Endothelial cell (in vitro differentiated cells): ENCODE results near the gene CRB2. TPM values are rescaled to one million over a fixed set of nuclear protein-coding genes. Genes with fewer than 3 reads are reported as not detected.
A peak's percentile ranks its signal among the peaks of the same experiment; 100 is the strongest.

Experiments
- DNase-seq: peaks from one replicate; pipeline ENCODE4 v3.0.0; 2021; ENCODE audit warnings: low spot score
- H3K27ac Mint-ChIP-seq: one replicate; pipeline ENCODE4 v1.8.0; 2021; ENCODE audit warnings: mixed read lengths, inconsistent platforms; ENCODE audit not compliant: unreplicated experiment
- H3K27me3 Mint-ChIP-seq: one replicate; pipeline ENCODE4 v1.8.0; 2021; ENCODE audit warnings: mild to moderate bottlenecking, moderate library complexity, mixed read lengths, inconsistent platforms; ENCODE audit not compliant: unreplicated experiment
- H3K36me3 Mint-ChIP-seq: one replicate; pipeline ENCODE4 v1.8.0; 2021; ENCODE audit warnings: mild to moderate bottlenecking, low read depth, mixed read lengths, inconsistent platforms; ENCODE audit not compliant: unreplicated experiment
- H3K4me1 Mint-ChIP-seq: one replicate; pipeline ENCODE4 v1.8.0; 2021; ENCODE audit warnings: mild to moderate bottlenecking, mixed read lengths, inconsistent platforms; ENCODE audit not compliant: unreplicated experiment
- H3K4me3 Mint-ChIP-seq: one replicate; pipeline ENCODE4 v1.8.0; 2021; ENCODE audit warnings: mild to moderate bottlenecking, mixed read lengths, inconsistent platforms; ENCODE audit not compliant: unreplicated experiment
- H3K9me3 Mint-ChIP-seq: one replicate; pipeline ENCODE4 v1.8.0; 2021; ENCODE audit warnings: mixed read lengths, inconsistent platforms; ENCODE audit not compliant: unreplicated experiment
- CTCF ChIP-seq: fragments of 200-600 bp; sonication (generic); IDR thresholded peaks from one replicate; pipeline ENCODE4 v1.5.0; 2021; ENCODE audit warnings: antibody characterized with exemption; ENCODE audit not compliant: unreplicated experiment
- total RNA-seq: library from RNA; stranded (reverse); fragmentation: NEBNext Ultra II Directional; extraction: Animal tissue kit (Norgen Biotek cat#: 25700); gene quantifications from one replicate; pipeline ENCODE4 v1.2.1, GENCODE V29; 2021; ENCODE audit not compliant: unreplicated experiment

Gene CRB2
- total RNA-seq, 1 donor from 2014 or later = 0.18 TPM

GRCh38 chr9:123358181-123358905 lies 2.3 kb downstream of the CRB2 start:
- Mint-ChIP-seq H3K4me3 (no peak overlapping the region), H3K27me3 (peaks cover 14% of the 10 kb centered on the region), H3K36me3 (no peaks in the 10 kb centered on the region), H3K9me3 (no peaks in the 10 kb centered on the region), H3K27ac (no peak overlapping the region), H3K4me1 (peaks cover 10% of the 10 kb centered on the region)
- DNase-seq = no peak
- TF ChIP-seq CTCF = no peak

GRCh38 chr9:123359106-123359505 lies 3.1 kb downstream of the CRB2 start:
- no peak overlapping the region for H3K27ac Mint-ChIP-seq
- no peaks in the 10 kb centered on the region for H3K36me3 Mint-ChIP-seq
- peaks cover 15% of the 10 kb centered on the region for H3K27me3 Mint-ChIP-seq
- TF ChIP-seq CTCF = no peak
- H3K4me3 Mint-ChIP-seq = no peak overlapping the region
- DNase-seq = no peak
- H3K9me3 Mint-ChIP-seq = no peaks in the 10 kb centered on the region
- H3K4me1 Mint-ChIP-seq = peaks cover 10% of the 10 kb centered on the region

- no peak for DNase-seq
- TF ChIP-seq CTCF = no peak
- Mint-ChIP-seq H3K27ac (no peak overlapping the region), H3K27me3 (peaks cover 17% of the 10 kb centered on the region), H3K36me3 (no peaks in the 10 kb centered on the region), H3K4me3 (no peak overlapping the region), H3K9me3 (no peaks in the 10 kb centered on the region), H3K4me1 (peaks cover 10% of the 10 kb centered on the region)
Observed at GRCh38 chr9:123359546-123359945, 3.5 kb downstream of the CRB2 start.

- peaks cover 10% of the 10 kb centered on the region for H3K4me1 Mint-ChIP-seq
- H3K4me3 Mint-ChIP-seq = no peak overlapping the region
- no peaks in the 10 kb centered on the region for H3K36me3 Mint-ChIP-seq
- peak overlapping the region; percentile 61 for H3K27ac Mint-ChIP-seq
- H3K27me3 Mint-ChIP-seq = peaks cover 21% of the 10 kb centered on the region
- no peak for TF ChIP-seq CTCF
- peak; percentile 86 for DNase-seq
- H3K9me3 Mint-ChIP-seq = no peaks in the 10 kb centered on the region
Observed at GRCh38 chr9:123360161-123361085, 4.4 kb downstream of the CRB2 start.
